NCI-H2107 (cell line): ENCODE measurements around the gene MRPL2.
"Not testable (repeated sequence)": the region's sequence is repeated elsewhere in the genome, so short reads cannot be mapped to it uniquely, and the experiment has no call there.

Source experiments
- DNase-seq: peaks from one replicate; lab custom pipeline; 2025; lab: John Stamatoyannopoulos, UW

Gene MRPL2

GRCh38 chr6:43052842-43053544 lies 6.2 kb downstream of the MRPL2 start:
- DNase-seq, result no peak

DNA sequence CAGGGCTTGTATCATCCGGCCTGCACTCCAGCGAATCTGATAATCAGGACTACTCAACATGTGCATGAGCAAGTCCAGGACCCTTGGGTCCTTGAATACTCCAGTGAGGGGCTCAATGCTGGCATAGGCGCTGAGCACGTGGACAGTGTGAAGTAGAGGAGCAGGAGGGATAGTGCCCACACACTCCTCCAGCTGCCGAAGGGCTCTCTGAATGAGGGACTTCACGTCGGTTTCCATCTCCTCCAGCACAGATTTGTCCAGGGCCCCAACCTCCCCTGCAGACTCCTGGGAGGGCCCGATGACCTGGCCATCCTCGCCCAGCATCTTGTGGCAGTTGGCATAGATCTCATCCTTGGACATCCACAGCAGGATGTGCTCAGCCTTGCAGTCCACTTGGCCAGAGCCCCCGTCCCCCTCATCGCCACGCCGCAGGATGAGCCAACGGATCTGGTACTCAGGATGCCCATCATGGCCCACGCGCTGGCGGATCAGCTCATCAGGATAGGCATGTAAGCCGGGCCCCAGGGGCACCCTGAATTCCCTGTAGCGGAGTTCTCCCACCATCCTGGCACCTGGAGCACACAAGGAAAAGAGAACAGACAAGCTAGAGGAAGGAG lies 6.9 kb downstream of the MRPL2 start:
- no peak for DNase-seq

DNA sequence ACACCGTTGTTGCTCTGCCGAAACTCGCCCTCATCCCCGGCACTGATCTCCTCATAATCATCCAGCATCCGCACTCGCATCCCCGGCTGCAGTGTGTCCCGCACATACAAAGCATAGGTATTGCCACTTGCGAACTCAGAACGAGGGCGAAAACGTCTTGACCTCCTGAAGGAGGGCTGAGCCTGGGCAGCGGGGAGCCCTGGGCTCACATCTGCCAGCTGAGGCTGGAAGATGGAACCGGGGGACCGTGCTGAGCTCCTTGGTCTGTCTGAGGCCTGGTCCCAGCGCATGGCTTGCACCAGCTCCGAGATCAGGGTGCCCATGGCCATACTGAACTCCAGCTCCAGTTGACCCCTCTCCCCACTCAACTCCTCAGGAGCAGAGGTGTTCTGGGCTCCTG lies 8.3 kb downstream of the MRPL2 start:
- DNase-seq, result no peak

GRCh38 chr6:43047998-43048397 lies 11.2 kb downstream of the MRPL2 start:
- no peak for DNase-seq

DNA sequence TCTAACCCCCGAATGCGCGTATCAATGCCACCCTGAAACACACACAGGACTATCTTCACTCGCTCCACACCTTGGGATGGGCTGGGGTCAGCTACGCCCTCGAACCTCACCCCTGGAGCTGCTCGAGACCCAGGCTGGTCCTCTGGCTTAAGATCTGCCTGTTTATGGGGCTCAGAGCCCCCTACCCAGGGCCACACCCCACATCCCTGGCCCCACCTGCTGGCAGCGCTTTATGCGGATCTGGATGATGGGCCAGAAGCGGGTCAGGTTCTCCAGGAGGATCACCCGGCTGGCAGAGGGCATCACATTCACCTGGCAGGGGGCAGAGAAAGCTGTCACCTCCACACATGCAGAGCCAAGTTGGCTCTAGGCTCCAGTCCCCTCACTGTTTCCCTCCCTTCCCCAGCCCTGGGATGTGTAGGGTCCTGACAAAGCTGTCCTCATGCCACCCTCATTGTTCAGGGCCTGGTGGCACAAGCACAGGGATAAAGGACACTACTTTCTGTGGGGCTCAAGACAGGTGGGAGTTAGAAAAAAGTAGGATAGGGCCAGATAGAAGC lies 13.8 kb downstream of the MRPL2 start:
- no peak for DNase-seq

- no peak for DNase-seq
Observed at GRCh38 chr6:43043310-43043709, 15.9 kb downstream of the MRPL2 start.

- not testable (repeated sequence) for DNase-seq
Observed at GRCh38 chr6:43041475-43041874, 17.8 kb downstream of the MRPL2 start.

- no peak for DNase-seq
Observed at GRCh38 chr6:43040542-43041257, 18.5 kb downstream of the MRPL2 start.

- no peak for DNase-seq
Observed at GRCh38 chr6:43038727-43039126, 20.5 kb downstream of the MRPL2 start.

DNA sequence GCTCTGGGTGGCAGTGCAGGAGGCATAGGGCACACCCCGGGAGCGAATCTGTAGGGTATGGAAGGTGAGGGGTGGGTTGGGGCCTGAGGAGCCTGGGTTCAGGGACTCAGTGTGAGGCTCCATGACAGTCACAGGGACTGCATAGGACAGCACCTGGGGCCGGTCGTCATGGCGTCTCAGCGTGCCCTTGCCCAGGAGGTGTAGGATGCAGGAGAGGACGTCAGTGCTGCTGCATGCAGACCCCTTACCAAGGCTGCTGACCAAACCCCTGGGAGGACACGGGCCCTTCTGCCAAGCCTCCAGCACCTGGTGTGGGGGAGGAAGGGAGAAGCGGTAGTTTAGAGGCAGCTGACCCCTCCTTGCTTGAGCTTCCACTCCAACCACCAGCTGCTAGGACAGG lies 21.5 kb downstream of the MRPL2 start:
- no peak for DNase-seq

DNA sequence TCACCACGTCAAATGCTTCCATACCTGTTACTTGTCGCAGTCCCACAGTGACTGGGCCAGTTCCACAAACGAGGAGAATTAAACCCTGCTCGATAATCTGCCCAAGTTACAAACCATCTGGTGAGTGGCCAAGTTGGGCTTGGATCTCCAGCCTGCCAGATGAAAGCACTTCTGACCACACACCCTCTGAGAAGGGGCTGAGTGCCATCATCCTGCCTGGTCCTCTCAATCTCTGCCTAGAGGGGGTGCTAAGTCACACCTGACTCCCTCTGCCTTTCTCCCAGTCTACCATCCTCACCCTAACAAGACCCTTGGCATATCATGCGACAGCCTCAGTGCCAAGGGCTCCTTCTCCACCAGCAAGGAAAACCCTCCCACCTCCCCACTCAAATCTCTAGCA lies 22.0 kb downstream of the MRPL2 start:
- DNase-seq, result no peak

DNA sequence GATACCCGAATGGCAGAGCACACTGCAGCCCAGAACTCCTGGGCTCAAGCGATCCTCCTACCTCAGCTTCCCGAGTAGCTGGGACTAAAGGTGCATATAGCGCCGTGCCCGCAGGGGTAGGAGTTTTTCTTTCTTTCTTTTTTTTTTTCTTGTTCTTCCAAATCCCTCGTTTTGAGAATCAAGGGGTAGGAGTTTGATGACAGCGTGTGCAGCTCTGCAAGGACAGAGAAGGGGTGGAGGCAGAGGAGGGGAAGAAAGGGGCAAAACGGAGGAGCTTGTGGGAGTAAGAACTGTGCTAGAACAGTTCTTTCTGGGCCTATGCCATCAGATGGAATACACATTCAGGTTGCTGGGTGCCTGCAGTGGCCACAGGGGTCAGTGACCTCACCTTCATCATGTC lies 22.5 kb downstream of the MRPL2 start:
- no peak for DNase-seq

- DNase-seq, result no peak
Observed at GRCh38 chr6:43035495-43036194, 23.6 kb downstream of the MRPL2 start.

- no peak for DNase-seq
Observed at GRCh38 chr6:43034190-43034525, 25.1 kb downstream of the MRPL2 start.

DNA sequence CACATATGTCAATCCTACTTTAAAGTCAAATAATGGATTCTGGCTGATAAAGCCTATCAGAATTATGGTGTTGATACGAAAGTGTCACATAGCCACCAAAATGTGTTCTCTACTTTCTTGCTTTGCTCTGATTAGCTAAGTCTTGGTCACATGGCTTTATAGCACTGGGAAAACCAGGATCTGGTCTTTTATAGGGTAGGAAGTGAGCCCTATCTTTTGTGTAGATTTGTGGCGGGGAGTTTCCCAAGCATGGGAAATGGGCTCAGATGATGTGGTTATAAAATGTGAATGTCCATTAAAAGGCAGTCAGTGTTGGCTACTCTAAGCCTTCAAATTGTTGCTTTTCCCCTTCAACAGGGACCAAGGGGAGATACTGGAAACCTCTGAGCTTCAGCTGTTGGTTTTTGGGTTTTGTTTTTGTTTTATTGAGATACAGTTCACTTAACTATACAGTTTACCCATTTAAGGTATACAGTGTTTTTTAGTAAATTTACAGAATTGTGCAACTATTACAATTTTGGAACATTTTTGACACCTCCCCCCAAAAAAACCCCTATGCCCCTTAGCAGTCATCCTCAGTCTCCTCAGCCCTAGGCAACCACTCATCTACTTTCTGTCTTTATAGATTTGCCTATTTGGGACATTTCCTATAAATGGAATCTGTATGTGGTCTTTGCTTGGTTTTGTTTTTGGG lies 25.6 kb downstream of the MRPL2 start:
- no peak for DNase-seq

DNA sequence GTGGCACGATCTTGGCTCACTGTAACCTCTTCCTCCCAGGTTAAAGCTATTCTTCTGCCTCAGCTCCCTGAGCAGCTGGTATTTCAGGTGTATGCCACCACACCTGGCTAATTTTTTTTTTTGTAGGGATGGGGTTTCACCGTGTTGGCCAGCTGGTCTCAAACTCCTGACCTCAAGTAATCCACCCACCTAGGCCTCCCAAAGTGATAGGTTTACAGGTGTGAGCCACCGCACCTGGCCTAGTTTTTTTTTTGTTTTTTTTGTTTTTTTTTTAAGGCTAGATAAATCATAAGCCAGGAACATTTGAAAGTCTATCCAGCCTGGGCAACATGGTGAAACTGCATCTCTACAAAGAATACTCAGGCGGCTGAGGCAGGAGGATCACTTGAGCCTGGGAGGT lies 26.9 kb downstream of the MRPL2 start:
- no peak for DNase-seq

DNA sequence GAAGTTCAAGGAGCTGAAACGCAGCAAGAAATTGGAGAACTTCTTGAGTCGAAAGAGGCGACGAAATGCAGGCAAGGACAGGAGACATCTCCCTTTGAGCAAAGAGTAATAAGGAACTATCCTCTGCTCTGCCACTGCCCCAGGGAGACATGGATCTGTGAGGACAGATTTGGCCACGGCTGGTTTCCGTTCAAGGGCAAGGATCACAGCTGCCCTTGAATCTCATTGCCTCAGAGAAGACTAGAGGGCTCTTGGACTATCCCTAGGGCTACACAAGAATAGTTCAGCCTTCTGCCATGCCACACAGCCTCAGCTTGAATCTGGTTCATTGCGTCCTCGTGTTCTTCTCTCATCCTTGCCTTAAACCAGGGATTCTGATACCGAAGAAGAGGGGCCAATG lies 30.1 kb downstream of the MRPL2 start:
- DNase-seq, result no peak

GRCh38 chr6:43026365-43026764 lies 32.9 kb downstream of the MRPL2 start:
- DNase-seq, result no peak

GRCh38 chr6:43024436-43024835 lies 34.8 kb downstream of the MRPL2 start:
- no peak for DNase-seq

DNA sequence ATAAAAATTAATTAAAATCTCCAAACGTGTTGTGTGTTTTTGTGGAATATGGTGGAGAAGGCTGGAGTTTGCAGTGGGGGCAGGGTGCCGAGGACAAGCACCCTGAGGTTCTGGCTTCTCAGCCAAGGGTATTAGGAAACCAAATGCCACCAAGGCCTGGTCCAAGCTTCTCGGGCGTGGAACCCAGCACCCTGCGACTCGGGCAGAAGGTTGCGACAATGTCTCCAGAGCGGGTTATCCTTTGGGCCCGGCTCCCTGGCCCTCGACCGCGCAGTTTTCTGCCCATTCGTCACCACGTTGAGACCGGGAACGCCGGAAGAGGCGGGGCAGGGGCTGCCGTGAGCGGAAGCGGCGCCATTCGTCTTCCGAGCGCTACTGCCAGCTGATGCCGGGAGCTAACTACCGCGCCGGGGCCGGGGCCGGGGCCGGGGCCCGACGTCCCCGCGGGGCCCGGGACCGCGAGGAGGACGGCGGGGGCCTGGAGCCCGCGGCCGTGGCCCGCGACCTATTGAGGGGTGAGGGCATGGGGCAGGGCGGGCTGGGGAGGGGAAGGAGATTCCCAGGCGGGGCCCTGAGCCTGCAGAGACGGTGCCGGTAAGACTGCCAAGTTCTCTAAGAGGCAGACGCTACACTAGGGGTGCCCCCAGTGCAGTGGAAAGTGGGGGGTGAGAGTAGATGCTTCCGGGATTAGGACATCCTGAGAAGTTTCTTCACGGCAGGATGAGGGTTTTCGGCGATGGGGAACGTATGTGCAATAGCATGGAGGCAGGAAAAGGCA lies 37.8 kb downstream of the MRPL2 start, which contains the start of gene RRP36:
TSS of gene RRP36 (plus strand) at position 354 of the 778 bp plus-strand sequence. CDS start at position 386, 32 bp downstream.
- peak; percentile 8 for DNase-seq

GRCh38 chr6:43020847-43021246 lies 38.4 kb downstream of the MRPL2 start:
- DNase-seq, result no peak
